ENCODE measurements around the gene TMLHE.
"Not testable (repeated sequence)": the region's sequence is repeated elsewhere in the genome, so short reads cannot be mapped to it uniquely, and the experiment has no call there.

The TMLHE gene

GRCh38 chrX:155612312-155613224 lies at the start of gene TMLHE, which contains the start of gene SPRY3:
Gene TMLHE, minus strand, starts transcription at chrX:155612952. Its CDS starts 67,676 bp downstream, at chrX:155545276.
Gene SPRY3, plus strand, starts transcription at chrX:155612586.
- peak within 1 kb of the TSS; percentile 59 to 95 (median 89) for H3K27ac ChIP-seq
- H3K4me3 ChIP-seq = peak within 1 kb of the TSS; percentile 43 to 65 (median 55)

GRCh38 chrX:155662282-155662681 lies 49.5 kb upstream of the TMLHE start:
- no peak overlapping the region for H3K4me3 ChIP-seq
- H3K27ac ChIP-seq = no peak overlapping the region

GRCh38 chrX:155645180-155645579 lies 32.4 kb upstream of the TMLHE start:
- H3K4me3 ChIP-seq = no peak overlapping the region
- H3K27ac ChIP-seq = no peak overlapping the region

- H3K4me3 ChIP-seq = no peak overlapping the region
Measured at GRCh38 chrX:155643240-155643639, 30.5 kb upstream of the TMLHE start.

GRCh38 chrX:155641371-155641770 lies 28.6 kb upstream of the TMLHE start:
- peak overlapping the region in 2 of 7 experiments; percentile 13 to 20 for H3K4me3 ChIP-seq
- H3K27ac ChIP-seq = not testable (repeated sequence)

More at GRCh38 chrX:155643240-155643639, 30.5 kb upstream of the TMLHE start:
- no peak overlapping the region for H3K27ac ChIP-seq

- Histone ChIP-seq H3K27ac (no peak overlapping the region), H3K4me3 (no peak overlapping the region)
Measured at GRCh38 chrX:155637714-155638113, 25.0 kb upstream of the TMLHE start.

- H3K4me3 ChIP-seq, H3K27ac ChIP-seq: not testable (repeated sequence)
Measured at GRCh38 chrX:155635019-155635418, 22.3 kb upstream of the TMLHE start.

GRCh38 chrX:155632431-155633100 lies 19.8 kb upstream of the TMLHE start:
- Histone ChIP-seq H3K27ac (peak overlapping the region in 2 of 21 experiments; percentile 0 to 18), H3K4me3 (no peak overlapping the region)

- not testable (repeated sequence) for H3K4me3 ChIP-seq, H3K27ac ChIP-seq
Measured at GRCh38 chrX:155620110-155620509, 7.4 kb upstream of the TMLHE start.

- Histone ChIP-seq H3K4me3 (no peak overlapping the region), H3K27ac (no peak overlapping the region)
Measured at GRCh38 chrX:155615938-155616337, 3.2 kb upstream of the TMLHE start.

GRCh38 chrX:155613927-155614559 lies 1.3 kb upstream of the TMLHE start:
- H3K27ac ChIP-seq = no peak overlapping the region
- H3K4me3 ChIP-seq = no peak overlapping the region

- H3K4me3 ChIP-seq = peak overlapping the region in 2 of 7 experiments; percentile 43 to 54
- peak overlapping the region in 14 of 21 experiments; percentile 4 to 93 (median 90) for H3K27ac ChIP-seq
Measured at GRCh38 chrX:155611302-155611701, 1.4 kb downstream of the TMLHE start.

GRCh38 chrX:155592981-155593380 lies 19.8 kb downstream of the TMLHE start:
- Histone ChIP-seq H3K4me3 (no peak overlapping the region), H3K27ac (no peak overlapping the region)

GRCh38 chrX:155592331-155592730 lies 20.4 kb downstream of the TMLHE start:
- Histone ChIP-seq H3K27ac (no peak overlapping the region), H3K4me3 (no peak overlapping the region)

- Histone ChIP-seq H3K27ac (no peak overlapping the region), H3K4me3 (no peak overlapping the region)
Measured at GRCh38 chrX:155577682-155578081, 35.1 kb downstream of the TMLHE start.

GRCh38 chrX:155563099-155563498 lies 49.7 kb downstream of the TMLHE start:
- no peak overlapping the region for H3K4me3 ChIP-seq
- H3K27ac ChIP-seq = no peak overlapping the region

- no peak overlapping the region for H3K4me3 ChIP-seq
- H3K27ac ChIP-seq = no peak overlapping the region
Measured at GRCh38 chrX:155544881-155545280, 67.9 kb downstream of the TMLHE start.

- no peak overlapping the region for H3K4me3 ChIP-seq
- no peak overlapping the region for H3K27ac ChIP-seq
Measured at GRCh38 chrX:155535866-155536265, 76.9 kb downstream of the TMLHE start.

- H3K4me3 ChIP-seq = no peak overlapping the region
- no peak overlapping the region for H3K27ac ChIP-seq
Measured at GRCh38 chrX:155534800-155535199, 78.0 kb downstream of the TMLHE start.

GRCh38 chrX:155527023-155527422 lies 85.7 kb downstream of the TMLHE start:
- not testable (repeated sequence) for H3K4me3 ChIP-seq, H3K27ac ChIP-seq
